CD4-positive, alpha-beta T cell treated with Interleukin-15 for 4 hours (primary cell): ENCODE results near the gene ABR.
A peak's percentile ranks its signal among the peaks of the same experiment; 100 is the strongest.
"Not testable (repeated sequence)": the region's sequence is repeated elsewhere in the genome, so short reads cannot be mapped to it uniquely, and the experiment has no call there.

Experiments
- DNase-seq: peaks from one replicate; pipeline ENCODE4 v3.0.0-alpha.2; 2020; ENCODE audit warnings: low spot score

Gene ABR

DNA sequence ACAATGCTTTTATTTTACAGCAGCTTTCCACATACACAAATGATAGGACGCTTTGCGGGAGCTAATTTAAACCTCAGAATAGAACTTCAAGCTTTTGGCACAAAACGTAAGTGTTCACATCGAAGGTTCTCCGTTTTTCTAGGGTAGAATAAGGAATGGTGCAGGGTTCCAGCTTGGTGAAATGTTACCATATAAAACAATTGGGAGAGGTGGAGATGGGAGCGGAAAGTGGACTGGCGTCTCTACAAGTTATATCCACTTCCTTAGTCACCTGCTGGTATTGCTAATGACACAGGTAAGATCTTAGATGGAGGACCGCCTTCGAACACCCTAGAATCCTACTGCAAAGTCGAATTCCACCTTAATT is 198.5 kb downstream of the ABR start:
- DNase-seq, result no peak

DNA sequence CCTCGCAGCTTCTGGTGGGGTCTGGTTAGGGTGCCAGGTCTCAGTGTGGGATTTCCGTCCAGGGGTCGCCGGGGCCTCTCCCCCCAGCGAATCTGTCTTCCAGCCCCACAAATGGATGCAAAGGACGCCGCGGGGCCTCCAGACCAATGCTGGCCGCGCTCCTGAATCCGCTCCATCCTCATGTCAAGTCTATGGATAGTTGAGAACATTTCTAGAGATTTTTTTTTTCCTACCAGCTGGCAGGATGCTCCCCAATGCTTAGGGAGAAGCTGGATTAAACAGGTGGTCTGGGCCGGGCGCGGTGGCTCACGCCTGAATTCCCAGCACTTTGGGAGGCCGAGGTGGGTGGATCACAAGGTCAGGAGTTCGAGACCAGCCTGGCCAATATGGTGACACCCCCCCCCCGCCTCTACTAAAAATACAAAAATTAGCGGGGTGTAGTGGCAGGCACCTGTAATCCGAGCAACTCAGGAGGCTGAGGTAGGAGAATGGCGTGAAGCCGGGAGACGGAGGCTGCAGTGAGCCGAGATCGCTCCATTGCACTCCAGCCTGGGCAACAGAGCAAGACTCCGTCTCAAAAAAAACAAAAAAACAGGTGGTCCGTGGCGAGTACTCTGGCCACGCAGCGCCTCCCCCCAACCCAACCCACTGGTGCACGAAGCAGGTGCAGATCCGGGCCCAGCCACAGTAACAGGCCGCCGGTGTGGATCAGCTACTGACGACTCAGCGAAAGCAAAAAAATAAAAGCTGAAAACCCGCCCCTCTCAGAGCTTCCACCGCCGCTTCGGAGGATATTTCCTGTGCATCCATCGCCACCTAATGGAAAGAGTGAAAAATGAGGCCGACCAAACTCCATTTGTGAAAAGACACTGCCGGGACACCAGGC is 199.1 kb downstream of the ABR start:
- DNase-seq, result peak; percentile 88

DNA sequence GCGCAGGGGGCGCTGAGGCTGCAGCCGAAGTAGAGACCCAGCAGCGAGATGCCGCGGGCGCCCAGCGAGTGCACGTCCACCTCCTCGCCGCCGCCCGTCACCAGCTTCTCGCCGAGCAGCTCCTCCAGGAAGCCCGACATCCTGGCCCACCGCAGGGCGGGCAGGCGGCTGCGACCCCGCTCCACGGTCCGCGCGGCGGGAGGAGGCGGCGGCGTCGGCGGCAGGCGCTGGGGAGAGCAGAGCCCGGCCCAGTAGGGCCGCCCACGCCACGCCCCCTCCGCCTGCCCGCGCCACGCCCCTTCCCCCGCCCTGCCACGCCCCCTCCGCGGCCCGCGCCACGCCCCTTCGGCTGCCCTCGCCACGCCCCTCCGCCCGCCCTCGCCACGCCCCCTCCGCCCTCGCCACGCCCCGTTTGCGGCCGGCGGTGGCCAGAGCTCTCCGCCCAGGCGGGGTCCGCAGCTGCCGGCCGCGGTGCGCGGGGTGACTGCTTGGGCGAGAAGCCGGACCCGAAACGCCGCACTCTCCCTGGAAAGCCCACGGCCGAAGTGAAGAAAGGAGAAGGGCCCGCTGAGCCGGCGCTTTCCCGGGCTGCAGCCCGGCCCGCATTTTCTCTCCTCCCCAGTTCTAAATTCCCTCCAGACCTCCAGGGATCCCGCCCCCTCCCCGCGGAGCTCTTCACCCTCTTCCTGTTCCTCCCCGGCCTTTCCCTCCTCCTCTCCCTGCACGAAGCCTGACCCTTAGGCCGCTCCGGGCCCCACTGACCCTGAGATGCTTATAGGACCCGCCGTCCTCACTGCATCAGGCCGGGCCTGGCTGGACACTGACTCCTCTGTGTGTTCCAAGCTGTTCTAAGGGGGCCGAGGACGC is 200.0 kb downstream of the ABR start, which contains the start of gene NXN:
Gene NXN (minus strand): TSS at position 238 of the 867 bp plus-strand sequence.
- peak; percentile 77 for DNase-seq

DNA sequence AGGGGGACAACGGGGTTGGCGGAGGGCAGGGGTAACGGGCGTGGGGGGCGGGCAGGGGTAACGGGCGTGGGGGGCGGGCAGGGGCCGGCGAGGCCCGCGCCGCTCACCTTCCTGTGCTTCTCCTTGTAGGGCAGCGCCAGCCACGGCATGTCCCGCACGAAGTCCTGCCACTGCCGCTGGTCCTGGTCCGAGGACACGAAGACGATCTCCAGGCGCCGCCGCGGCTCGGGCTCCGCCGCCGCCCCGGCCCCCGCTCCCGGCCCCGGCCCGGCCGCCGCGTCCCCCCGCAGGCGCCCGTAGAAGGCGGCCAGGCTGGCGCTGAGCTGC is 200.6 kb downstream of the ABR start:
- no peak for DNase-seq

DNA sequence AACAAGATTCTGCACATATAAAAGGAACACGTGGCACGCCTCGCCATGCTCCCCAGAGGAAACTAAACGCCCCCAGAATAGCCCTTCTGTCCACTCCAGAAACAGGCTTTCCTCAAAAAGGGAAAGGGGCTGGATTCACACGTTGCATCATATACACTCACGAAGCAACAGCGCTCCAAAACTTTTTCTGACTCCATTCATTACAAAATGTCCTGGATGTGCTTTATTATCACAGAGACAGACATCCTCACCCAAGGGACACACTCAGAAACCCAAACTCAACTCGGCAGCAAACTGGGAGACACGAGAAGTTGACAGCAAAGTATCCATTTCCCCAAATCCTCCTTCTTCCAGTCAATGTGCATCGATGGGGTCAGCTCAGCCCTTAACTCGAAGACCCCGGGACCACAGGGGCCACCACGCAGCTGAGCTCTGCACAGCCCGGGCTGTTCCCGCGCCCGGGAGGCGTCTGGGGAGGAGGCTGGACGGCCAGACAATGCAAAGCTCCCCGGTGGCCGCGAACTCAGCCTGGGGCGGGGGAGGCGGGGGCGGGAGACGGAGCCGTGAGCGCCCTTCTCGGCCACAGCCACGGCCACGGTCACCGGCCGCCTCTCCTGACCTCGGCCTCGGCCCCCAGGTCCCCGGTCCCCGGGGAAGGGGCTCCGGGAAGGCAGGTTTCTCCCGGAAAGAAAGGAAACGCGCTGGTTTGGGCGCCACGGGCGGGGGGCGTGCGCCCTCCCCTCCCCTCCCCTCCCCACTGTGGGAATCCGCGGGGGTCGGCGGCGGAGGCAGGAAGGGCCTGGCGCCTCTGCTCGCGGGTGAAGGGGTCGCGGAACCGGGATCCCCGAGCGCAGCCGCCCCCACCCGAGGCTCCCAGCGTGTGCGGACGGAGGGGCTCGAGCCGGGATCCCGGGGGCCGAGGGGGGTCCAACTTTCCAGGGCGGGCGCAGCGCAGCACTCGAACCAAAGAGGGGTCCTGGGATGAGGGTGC is 201.4 kb downstream of the ABR start:
- no peak for DNase-seq

DNA sequence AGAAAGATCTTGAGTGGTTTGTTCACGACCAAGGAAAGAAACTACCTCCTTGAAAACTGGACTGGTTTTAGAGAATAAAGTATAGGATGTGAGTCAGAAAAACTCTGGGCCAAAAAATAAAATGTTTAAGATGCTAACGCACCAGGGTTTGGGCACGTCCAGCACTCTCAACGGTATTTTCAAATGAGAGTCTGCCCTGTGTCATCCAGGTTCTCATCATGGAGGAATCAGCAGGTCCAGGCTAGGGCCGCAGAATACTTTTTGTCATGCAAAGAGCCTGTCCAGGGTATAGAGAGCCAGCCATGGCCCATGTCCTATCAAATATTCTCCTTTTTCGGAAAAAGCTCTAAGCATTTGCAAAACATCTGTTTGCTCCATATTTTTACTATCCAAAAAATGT is 202.6 kb downstream of the ABR start:
- DNase-seq, result no peak

DNA sequence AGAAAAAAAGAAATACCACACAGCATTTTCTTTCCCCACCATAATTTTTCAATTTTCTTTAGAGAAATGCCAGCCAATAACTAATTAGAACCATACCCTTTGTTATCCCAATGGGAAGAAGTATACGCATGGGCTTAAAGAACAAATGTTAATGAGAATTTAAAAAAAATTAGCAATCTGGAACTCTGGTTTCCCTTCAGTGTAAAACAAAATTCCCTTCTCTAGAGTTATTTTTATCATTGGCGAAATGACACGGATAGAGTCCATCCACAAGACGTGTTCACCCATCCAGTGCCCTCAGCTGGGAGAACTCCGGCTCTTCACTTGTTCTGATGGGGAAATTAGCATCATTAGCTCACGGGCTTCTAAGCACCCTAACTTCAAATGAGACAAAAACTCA is 203.5 kb downstream of the ABR start:
- no peak for DNase-seq

DNA sequence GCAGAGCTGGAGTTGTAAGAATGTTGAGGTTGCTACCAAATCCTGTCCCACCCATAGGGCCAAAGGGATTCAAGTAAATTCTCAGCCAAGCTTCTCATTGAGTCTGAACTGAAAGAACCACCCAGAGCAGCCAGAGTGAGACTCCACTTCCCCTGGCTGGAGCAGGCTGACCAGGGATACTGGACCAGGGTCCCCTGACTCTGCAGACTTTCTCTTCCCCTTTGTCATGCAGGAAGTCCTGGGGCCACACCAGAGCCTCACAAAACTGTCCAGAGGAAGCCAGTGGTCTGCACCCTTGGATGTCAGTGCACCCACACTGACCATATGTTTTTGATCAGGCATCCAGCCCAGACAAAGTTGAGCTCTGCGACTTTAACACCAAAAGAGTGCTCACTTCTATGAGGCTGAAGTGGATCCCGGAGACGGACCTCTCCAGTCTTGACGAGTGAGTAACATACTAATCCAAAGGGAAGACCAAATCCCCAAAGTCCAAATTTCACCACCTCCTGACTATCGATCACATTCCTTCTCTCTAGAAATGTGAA is 204.3 kb downstream of the ABR start:
- no peak for DNase-seq

DNA sequence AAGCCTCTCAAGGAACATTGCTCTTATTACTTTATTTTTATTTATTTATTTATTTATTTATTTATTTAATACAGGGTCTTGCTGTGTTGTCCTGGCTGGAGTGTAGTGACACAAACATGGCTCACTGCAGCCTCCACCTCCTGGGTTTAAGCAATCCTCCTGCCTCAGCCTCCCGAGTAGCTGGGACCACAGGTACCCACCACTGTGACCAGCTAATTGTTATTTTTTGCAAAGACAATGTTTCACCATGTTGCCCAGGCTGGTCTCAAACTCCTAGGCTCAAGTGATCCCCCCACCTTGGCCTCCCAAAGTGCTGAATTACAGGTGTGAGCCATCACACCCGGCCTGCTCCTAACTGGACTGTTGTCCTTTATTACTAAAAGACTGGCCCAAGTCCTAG is 205.0 kb downstream of the ABR start:
- DNase-seq, result not testable (repeated sequence)

DNA sequence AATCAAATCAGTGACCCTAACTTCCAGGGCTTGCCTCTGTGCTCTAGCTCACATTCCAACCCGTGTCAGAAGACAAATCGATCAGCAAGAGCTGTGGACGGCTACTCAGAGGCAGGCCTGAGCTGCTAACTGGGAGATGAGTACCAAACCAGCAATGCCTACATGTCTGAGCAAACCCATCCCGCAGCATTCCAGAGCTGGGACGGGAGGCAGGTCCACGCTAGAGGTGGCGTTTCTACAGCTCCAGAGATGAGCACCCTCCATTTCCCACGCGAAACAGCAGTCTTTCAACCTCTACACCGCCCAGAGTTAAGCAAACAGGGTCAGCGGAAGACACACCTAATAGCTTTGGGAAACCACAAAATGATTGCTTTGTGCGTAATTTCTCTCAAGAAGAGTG is 206.7 kb downstream of the ABR start:
- DNase-seq, result no peak

DNA sequence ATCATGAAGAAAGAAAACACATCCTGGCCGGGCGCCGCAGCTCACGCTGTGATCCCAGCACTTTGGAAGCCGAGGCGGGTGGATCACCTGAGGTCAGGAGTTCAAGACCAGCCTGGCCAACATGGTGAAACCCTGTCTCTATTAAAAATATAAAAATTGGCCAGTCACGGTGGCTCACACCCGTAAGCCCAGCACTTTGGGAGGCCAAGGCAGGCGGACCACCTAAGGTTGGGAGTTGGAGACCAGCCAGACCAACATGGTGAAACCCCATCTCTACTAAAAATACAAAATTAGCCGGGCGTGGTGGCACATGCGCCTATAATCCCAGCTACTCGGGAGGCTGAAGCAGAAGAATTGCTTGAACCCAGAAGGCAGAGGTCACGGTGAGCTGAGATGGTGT is 207.9 kb downstream of the ABR start:
- not testable (repeated sequence) for DNase-seq

DNA sequence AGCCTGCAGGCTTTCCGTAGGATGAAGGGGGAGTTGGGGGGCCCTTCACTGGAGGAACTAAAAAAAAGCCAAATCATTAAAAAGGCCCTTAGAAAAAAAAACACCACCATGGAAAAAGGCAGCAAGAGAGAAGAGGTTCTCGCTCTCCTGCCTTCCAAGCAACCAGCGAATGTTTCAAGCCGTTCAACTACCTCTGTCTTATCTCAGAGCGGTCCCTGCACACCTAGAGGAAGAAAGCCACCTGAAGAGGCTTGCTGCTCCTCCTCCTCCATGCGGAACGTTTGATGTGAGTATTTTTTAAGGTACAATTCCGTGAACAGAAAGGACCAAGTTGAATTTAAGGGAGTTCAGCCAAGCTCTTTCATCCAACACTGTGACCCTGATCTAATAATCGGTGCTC is 209.4 kb downstream of the ABR start:
- no peak for DNase-seq

DNA sequence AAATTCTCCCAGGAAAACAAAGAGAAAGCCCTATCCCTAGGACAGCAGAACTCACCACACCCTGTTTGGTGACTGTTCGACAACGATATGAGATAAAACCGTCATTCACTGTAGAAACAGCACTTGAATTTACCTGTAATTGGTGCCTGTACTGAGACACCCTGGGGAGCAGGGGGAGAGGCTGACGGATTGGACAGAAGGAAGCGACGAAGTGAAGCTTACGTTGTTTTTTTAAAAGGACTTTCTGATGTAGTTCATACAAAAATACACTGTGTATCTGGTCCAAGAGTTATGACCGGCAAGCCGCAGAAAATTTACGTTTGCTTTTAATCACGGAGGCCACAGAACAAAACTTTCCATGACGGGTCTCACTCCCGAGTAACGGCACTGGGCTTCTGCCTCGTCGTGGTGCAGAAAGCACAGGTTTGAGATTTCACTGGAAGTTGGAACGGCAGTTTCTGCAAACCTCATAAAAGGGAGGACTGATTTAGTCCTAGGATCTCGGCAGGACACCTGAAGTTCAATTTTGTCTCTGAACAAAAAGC is 209.9 kb downstream of the ABR start:
- no peak for DNase-seq

DNA sequence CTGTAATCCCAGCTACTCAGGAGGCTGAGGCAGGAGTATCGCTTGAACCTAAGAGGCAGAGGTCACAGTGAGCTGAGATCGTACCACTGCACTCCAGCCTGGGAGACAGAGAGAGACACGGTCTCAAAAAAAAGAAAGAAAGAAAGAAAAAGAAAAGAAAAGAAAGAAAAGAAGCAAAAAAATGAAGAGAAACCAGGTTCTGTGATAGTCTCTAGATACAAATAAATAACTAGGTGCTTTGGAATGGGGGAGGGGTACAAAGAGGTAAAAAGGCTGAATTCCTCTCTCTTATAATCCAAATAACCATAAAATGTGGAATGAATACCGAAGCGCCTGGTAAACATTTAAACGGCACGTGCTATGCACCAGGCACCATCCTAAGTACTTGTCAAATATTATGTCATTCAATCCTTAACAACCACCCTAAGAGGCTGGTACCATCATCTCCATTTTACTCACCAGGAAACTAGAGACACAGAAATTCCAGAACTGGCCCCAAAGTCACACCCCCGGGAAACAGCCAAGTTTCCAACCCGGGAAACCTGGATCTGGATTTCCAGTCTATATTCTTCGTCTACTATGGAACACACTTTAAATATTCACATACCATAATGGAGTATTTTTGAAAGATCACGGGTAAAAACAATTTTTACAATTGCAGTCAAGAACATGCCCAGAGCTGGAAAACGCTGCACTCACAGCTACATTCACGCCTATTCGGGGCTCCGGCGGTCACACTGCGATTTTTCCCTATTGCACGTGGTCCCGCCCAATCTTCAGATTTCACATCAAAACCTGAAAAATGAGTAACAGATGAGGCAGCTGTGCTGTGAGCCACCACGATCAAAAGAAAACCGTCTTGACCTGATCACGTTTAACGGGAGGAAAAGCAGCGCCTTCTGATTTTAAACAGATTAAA is 210.7 kb downstream of the ABR start:
- no peak for DNase-seq

DNA sequence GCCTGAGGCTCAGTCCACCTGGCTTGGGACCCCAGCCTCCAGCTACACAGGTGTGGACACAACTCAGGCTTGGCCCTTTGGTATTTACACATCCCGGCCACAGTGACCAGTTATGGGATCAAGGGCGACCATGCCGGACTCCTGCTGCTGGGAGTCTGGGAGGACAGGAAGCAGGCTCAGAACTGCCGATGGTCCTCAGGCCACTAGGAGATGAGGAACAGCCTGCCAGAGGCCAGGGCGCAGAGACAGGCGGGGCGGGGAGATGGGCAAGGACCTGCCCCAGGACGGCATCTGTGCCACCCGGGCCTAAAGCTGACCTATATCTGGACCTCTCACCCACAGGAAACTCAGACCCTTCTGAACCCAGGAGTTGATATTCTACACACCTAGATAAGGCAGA is 212.7 kb downstream of the ABR start:
- no peak for DNase-seq

DNA sequence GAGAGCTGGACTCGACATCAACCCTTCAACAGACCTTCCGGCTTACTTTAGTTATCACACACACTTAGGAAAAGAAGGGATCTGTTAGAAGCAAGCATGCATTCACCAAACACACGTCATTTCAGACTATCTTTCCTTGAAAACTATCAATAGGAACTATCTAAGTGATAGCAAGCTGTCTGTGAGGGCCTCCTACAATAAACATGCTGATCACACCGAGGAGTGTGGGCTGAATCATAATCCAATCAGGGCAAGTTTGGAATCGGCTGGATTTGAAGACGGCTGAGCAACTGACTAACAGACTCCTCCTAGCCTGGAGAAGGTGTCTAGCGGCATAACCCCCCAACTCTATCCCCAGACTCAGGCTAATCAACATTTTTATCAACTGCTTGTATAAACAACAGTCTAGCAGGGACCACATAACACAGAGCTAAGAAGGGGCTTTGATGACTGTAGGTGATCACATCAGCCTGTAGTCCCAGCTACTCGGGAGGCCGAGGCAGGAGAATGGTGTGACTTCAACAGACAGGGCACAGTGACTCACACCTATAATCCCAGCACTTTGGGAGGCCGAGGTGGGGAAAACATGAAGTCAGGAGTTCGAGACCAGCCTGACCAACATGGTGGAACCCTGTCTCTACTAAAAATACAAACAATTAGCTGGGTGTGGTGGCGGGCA is 214.3 kb downstream of the ABR start:
- no peak for DNase-seq

DNA sequence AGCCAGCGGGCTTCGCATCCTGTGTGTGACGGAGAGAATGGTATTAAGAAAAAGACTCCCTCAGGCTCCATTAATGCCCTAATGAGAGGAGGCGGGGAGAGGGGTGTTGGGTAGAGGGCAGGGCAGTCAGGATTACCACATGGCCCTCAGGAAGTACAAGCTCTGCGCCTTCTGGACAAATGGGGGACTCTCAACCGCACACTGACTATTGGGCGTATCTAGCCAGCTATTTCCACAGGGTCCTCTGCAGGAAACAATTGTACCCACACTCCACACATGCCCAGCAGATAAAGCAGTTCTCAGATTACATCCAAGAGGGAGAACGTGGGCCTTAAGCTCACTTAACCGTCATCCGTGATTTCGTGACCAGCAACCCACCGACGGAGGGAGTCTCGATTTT is 214.9 kb downstream of the ABR start:
- DNase-seq, result no peak

DNA sequence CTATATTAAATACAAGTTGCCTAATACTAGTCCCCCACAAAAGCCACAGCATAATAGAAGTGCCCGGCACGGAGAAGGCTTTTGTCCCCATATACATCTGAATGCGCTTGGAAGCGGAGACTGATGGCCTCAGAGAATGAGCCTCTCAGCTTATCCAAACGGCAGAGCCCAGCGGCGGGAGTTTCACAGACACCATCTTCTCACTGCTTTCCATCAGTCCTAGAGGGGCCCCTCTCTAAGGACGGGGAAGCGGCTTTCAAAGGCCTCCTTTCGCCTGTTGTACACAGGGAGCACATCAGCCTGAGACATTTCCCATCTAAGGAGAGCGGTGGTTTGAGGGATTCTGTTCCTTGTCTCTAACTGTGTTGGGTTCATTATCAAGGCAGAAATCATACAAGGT is 217.1 kb downstream of the ABR start:
- no peak for DNase-seq

DNA sequence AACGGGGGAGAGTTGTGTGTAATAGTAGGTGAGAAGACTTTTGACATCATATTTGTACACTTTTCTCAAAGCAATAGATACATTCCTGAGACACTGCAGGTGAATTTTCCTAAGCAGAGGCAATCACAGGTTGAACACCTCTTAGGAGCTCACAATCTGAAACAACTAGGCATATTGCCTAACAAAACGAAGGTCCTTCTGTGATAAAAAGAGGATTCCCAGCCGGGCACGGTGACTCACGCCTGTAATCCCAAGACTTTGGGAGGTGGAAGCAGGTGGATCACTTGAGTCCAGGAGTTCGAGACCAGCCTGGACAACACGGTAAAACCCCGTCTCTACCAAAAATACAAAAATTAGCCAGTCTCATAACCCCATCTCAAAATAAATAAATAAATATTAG is 217.6 kb downstream of the ABR start:
- DNase-seq, result no peak
